H1 (cell line): ENCODE data around the gene ATP5F1E. TPM values are rescaled to one million over a fixed set of nuclear protein-coding genes. Genes with fewer than 3 reads are reported as not detected.

Experiments
- CTCF ChIA-PET: fragments of 300-600 bp; sonication (Branson Sonifier 250); formaldehyde crosslinking; loops from one replicate; lab custom pipeline; 2021; ENCODE audit not compliant: partially characterized antibody; lab: Charles Lee
- POLR2A ChIA-PET: fragments of 300-600 bp; sonication (Branson Sonifier 250); formaldehyde crosslinking; loops from one replicate; lab custom pipeline; 2021; ENCODE audit warnings: inconsistent platforms; ENCODE audit not compliant: partially characterized antibody; lab: Charles Lee
- DNase-seq, 2 experiments: peaks; one replicate each; pipeline versions ENCODE4 v3.0.0 to v3.0.0-alpha.2; 2010 to 2022; ENCODE audit warnings: low spot score in 2 of 2, low read depth in 1 of 2, mixed read lengths in 1 of 2
- FAIRE-seq: peaks from 2 replicates; lab custom pipeline; 2011; peaks lifted over from hg19 to GRCh38; lab: Jason Lieb, UNC
- H2AFZ ChIP-seq: 2 replicates; pipeline ENCODE4 v1.8.1; 2012; ENCODE audit warnings: low read length, inconsistent platforms
- H2AK5ac ChIP-seq: 2 replicates; pipeline ENCODE4 v1.6.1; 2013; ENCODE audit warnings: low read depth, low read length
- H2BK120ac ChIP-seq: replicated peaks from 2 replicates; pipeline ENCODE3; 2013; ENCODE audit warnings: low read depth, low read length, inconsistent platforms
- H2BK12ac ChIP-seq: 2 replicates; pipeline ENCODE4 v1.6.1; 2013; ENCODE audit warnings: low read depth, low read length
- H2BK15ac ChIP-seq: 2 replicates; pipeline ENCODE4 v1.6.1; 2013; ENCODE audit warnings: low read length
- H2BK20ac ChIP-seq: 2 replicates; pipeline ENCODE4 v1.6.1; 2013; ENCODE audit warnings: low read length
- H2BK5ac ChIP-seq: 2 replicates; pipeline ENCODE4 v1.6.1; 2013; ENCODE audit warnings: low read depth, low read length
- H3K14ac ChIP-seq: 2 replicates; pipeline ENCODE4 v1.6.1; 2013; ENCODE audit warnings: inconsistent platforms; ENCODE audit not compliant: insufficient read length
- H3K18ac ChIP-seq: 2 replicates; pipeline ENCODE4 v1.6.1; 2013; ENCODE audit warnings: low read length; ENCODE audit errors: extremely low read depth
- H3K23ac ChIP-seq: 2 replicates; pipeline ENCODE4 v1.6.1; 2013; ENCODE audit warnings: inconsistent platforms; ENCODE audit not compliant: insufficient read length
- H3K23me2 ChIP-seq: 2 replicates; pipeline ENCODE4 v1.6.1; 2013; ENCODE audit warnings: low read depth, low read length
- H3K27ac ChIP-seq: 2 replicates; pipeline ENCODE4 v1.6.1; 2011; ENCODE audit warnings: low read depth, low read length, inconsistent platforms
- H3K27me3 ChIP-seq, 4 experiments: replicated peaks in 1 of 4; 1 replicate in 1 of 4; 2 replicates in 3 of 4; pipeline versions ENCODE4 v1.6.1 to v1.8.1; 2011 to 2013; ENCODE audit warnings: low read length in 3 of 4, mild to moderate bottlenecking in 3 of 4, inconsistent platforms in 2 of 4, mixed read lengths in 2 of 4, moderate library complexity in 1 of 4; ENCODE audit not compliant: control insufficient read depth in 3 of 4, insufficient read depth in 3 of 4; ENCODE audit errors: extremely low read depth in 1 of 4
- H3K36me3 ChIP-seq, 4 experiments: 2 replicates each; pipeline versions ENCODE4 v1.6.1 to v1.8.1; 2011 to 2013; ENCODE audit warnings: mild to moderate bottlenecking in 4 of 4, low read length in 3 of 4, moderate library complexity in 2 of 4, control low read depth in 1 of 4, inconsistent platforms in 1 of 4; ENCODE audit not compliant: insufficient read depth in 4 of 4, control insufficient read depth in 2 of 4
- H3K4ac ChIP-seq: replicated peaks from 2 replicates; pipeline ENCODE3; 2013; ENCODE audit warnings: low read length, low read depth, mixed read lengths, inconsistent platforms; ENCODE audit not compliant: insufficient read length
- H3K4me1 ChIP-seq, 4 experiments: replicated peaks in 1 of 4; 1 replicate in 1 of 4; 2 replicates in 3 of 4; pipeline versions ENCODE4 v1.6.1 to v1.8.1; 2011 to 2013; ENCODE audit warnings: low read length in 3 of 4, inconsistent platforms in 2 of 4, mixed read lengths in 1 of 4; ENCODE audit not compliant: insufficient read depth in 4 of 4, control insufficient read depth in 3 of 4
- H3K4me2 ChIP-seq, 2 experiments: 2 replicates each; pipeline versions ENCODE4 v1.6.1 to v1.8.1; 2011 to 2013; ENCODE audit warnings: low read depth in 2 of 2, low read length in 2 of 2, control low read depth in 1 of 2, inconsistent platforms in 1 of 2, mild to moderate bottlenecking in 1 of 2; ENCODE audit not compliant: insufficient read depth in 1 of 2
- H3K4me3 ChIP-seq, 4 experiments: fragments of 200-600, 300-600 bp in 1 of 4; sonication (generic), shearing (Covaris generic), sonication (Bioruptor Twin) in 1 of 4; 2 replicates each; pipeline versions ENCODE4 v1.5.1 to v1.8.1; 2011 to 2016; ENCODE audit warnings: low read length in 4 of 4, low read depth in 3 of 4, control low read depth in 2 of 4, inconsistent platforms in 2 of 4, mild to moderate bottlenecking in 2 of 4, mixed read lengths in 1 of 4, moderate library complexity in 1 of 4; ENCODE audit not compliant: insufficient read depth in 2 of 4; ENCODE audit errors: extremely low read depth in 1 of 4
- H3K56ac ChIP-seq: replicated peaks from 2 replicates; pipeline ENCODE3; 2013; ENCODE audit warnings: low read depth, mild to moderate bottlenecking, mixed read lengths, low read length, inconsistent platforms; ENCODE audit not compliant: insufficient read length
- H3K79me1 ChIP-seq: 2 replicates; pipeline ENCODE4 v1.6.1; 2013; ENCODE audit warnings: low read depth, low read length, control low read depth
- H3K79me2 ChIP-seq, 2 experiments: 2 replicates each; pipeline versions ENCODE4 v1.6.1 to v1.8.1; 2012 to 2013; ENCODE audit warnings: low read length in 2 of 2, mild to moderate bottlenecking in 2 of 2, inconsistent platforms in 1 of 2; ENCODE audit not compliant: insufficient read depth in 2 of 2, control insufficient read depth in 1 of 2
- H3K9ac ChIP-seq, 4 experiments: replicated peaks in 1 of 4; 1 replicate in 1 of 4; 2 replicates in 3 of 4; pipeline versions ENCODE4 v1.6.1 to v1.8.1; 2011 to 2013; ENCODE audit warnings: low read depth in 3 of 4, low read length in 3 of 4, control low read depth in 2 of 4, mild to moderate bottlenecking in 2 of 4, moderate library complexity in 2 of 4, inconsistent platforms in 1 of 4; ENCODE audit errors: extremely low read depth in 1 of 4
- H3K9me3 ChIP-seq, 2 experiments: 2 replicates each; pipeline versions ENCODE4 v1.6.1 to v1.8.1; 2012 to 2013; ENCODE audit warnings: mild to moderate bottlenecking in 2 of 2, moderate library complexity in 2 of 2, control low read depth in 1 of 2, inconsistent platforms in 1 of 2, low read depth in 1 of 2, low read length in 1 of 2, mixed read lengths in 1 of 2; ENCODE audit not compliant: insufficient read depth in 2 of 2
- H4K20me1 ChIP-seq, 2 experiments: replicated peaks in 1 of 2; 2 replicates each; pipeline versions ENCODE3 to v1.8.1; 2011 to 2013; ENCODE audit warnings: inconsistent platforms in 2 of 2, low read length in 2 of 2, mild to moderate bottlenecking in 1 of 2; ENCODE audit not compliant: insufficient read depth in 2 of 2, control insufficient read depth in 1 of 2
- H4K5ac ChIP-seq: 2 replicates; pipeline ENCODE4 v1.6.1; 2013; ENCODE audit warnings: low read length, low read depth, mixed read lengths, inconsistent platforms; ENCODE audit not compliant: insufficient read length
- H4K8ac ChIP-seq: 2 replicates; pipeline ENCODE4 v1.8.0; 2013; ENCODE audit warnings: mild to moderate bottlenecking, moderate library complexity, low read length, inconsistent platforms; ENCODE audit not compliant: insufficient read depth; ENCODE audit errors: extremely low read depth
- H4K91ac ChIP-seq: replicated peaks from 2 replicates; pipeline ENCODE3; 2013; ENCODE audit warnings: low read length, mixed read lengths, inconsistent platforms; ENCODE audit not compliant: insufficient read length
- BCL11A ChIP-seq, 2 experiments: IDR thresholded peaks; one replicate each; pipeline ENCODE4 v1.6.1; 2011; ENCODE audit warnings: low read depth in 2 of 2, low read length in 2 of 2, mild to moderate bottlenecking in 2 of 2
- CHD2 ChIP-seq: IDR thresholded peaks from 2 replicates; pipeline ENCODE4 v1.6.1; 2012; ENCODE audit warnings: low read length, improper control_type of control experiment
- CREB1 ChIP-seq: IDR thresholded peaks from 2 replicates; pipeline ENCODE4 v1.6.1; 2012; ENCODE audit warnings: inconsistent platforms
- EZH2 ChIP-seq: fragments of 200-600 bp; sonication (generic); IDR thresholded peaks from 2 replicates; pipeline ENCODE4 v1.7.1; 2012; ENCODE audit warnings: low read depth, mild to moderate bottlenecking, moderate library complexity, low read length, inconsistent platforms; ENCODE audit not compliant: severe bottlenecking
- FOSL1 ChIP-seq: IDR thresholded peaks from 2 replicates; pipeline ENCODE4 v1.6.1; 2011; ENCODE audit warnings: mild to moderate bottlenecking, low read depth, low read length, moderate library complexity; ENCODE audit not compliant: insufficient read depth
- GTF2F1 ChIP-seq: IDR thresholded peaks from 2 replicates; pipeline ENCODE4 v1.6.1; 2012; ENCODE audit warnings: low read depth, low read length, improper control_type of control experiment, borderline replicate concordance
- MAFK ChIP-seq: IDR thresholded peaks from 2 replicates; pipeline ENCODE4 v1.6.1; 2012; ENCODE audit warnings: low read depth, mild to moderate bottlenecking, improper control_type of control experiment, low read length
- NANOG ChIP-seq: IDR thresholded peaks from 2 replicates; pipeline ENCODE4 v1.6.1; 2011; ENCODE audit warnings: low read length, low read depth, mild to moderate bottlenecking, inconsistent platforms; ENCODE audit not compliant: insufficient read depth, poor library complexity, severe bottlenecking
- RNF2 ChIP-seq: fragments of 200-900, 300-1000 bp; sonication (generic); IDR thresholded peaks from 2 replicates; pipeline ENCODE4 v1.7.1; 2016; ENCODE audit warnings: borderline replicate concordance, low read depth, mild to moderate bottlenecking, antibody characterized with exemption, low read length; ENCODE audit not compliant: poor library complexity, severe bottlenecking; ENCODE audit errors: missing control alignments
- RXRA ChIP-seq: IDR thresholded peaks from 2 replicates; pipeline ENCODE4 v1.6.1; 2011; ENCODE audit warnings: low read depth, mild to moderate bottlenecking, low read length, moderate library complexity; ENCODE audit not compliant: insufficient read depth
- TAF1 ChIP-seq: IDR thresholded peaks from 2 replicates; pipeline ENCODE4 v1.6.1; 2011; ENCODE audit warnings: mild to moderate bottlenecking, low read depth, low read length
- TAF7 ChIP-seq: optimal IDR thresholded peaks from 2 replicates; pipeline ENCODE3; 2011; ENCODE audit warnings: low read depth, mild to moderate bottlenecking, inconsistent platforms, low read length, moderate library complexity, borderline replicate concordance
- WGBS, 2 experiments: shearing (Covaris generic) in 1 of 2; methylation state at CpG; one replicate each; pipeline versions ENCODE4 v1.1.6 to v1.1.7; 2013 to 2015; ENCODE audit warnings: low lambda C conversion rate in 2 of 2, mixed read lengths in 2 of 2, inconsistent platforms in 1 of 2, low coverage in 1 of 2, missing lambda C conversion rate in 1 of 2; ENCODE audit not compliant: insufficient replicate concordance in 2 of 2, insufficient coverage in 1 of 2, insufficient read length in 1 of 2; ENCODE audit errors: extremely low coverage in 1 of 2, missing lambda C conversion rate in 1 of 2; 5-methylcytosine and 5-hydroxymethylcytosine counted together
- polyA plus RNA-seq, 7 experiments: library from polyadenylated mRNA; depleted of rRNA in 3 of 7; stranded (reverse) in 5 of 7; unstranded in 2 of 7; fragments of >200 nt in 5 of 7; fragments of 200-250 nt in 2 of 7; gene quantifications; 1 replicate in 5 of 7; 2 replicates in 1 of 7; 4 replicates in 1 of 7; pipeline versions ENCODE4 v1.2.1 to v1.2.3, GENCODE V29; 2011 to 2013; ENCODE audit warnings: missing spikeins in 2 of 7, mixed read lengths in 2 of 7
- total RNA-seq: library from RNA; stranded (reverse); fragmentation: NEBNext Ultra II Directional; extraction: Animal tissue kit (Norgen Biotek cat#: 25700); gene quantifications from 2 replicates; pipeline ENCODE4 v1.2.1, GENCODE V29; 2021
- TF ChIP-seq, protein P1 (sequence below): IDR thresholded peaks from 2 replicates; pipeline ENCODE4 v1.6.1; 2011; ENCODE audit warnings: low read length, improper control_type of control experiment

Gene ATP5F1E
- total and polyA plus RNA-seq, 2 of the 8 experiments (the other 6 are each of a cell fraction or from before 2014, with no cell fraction given), result 15.7 to 47.8 TPM

DNA sequence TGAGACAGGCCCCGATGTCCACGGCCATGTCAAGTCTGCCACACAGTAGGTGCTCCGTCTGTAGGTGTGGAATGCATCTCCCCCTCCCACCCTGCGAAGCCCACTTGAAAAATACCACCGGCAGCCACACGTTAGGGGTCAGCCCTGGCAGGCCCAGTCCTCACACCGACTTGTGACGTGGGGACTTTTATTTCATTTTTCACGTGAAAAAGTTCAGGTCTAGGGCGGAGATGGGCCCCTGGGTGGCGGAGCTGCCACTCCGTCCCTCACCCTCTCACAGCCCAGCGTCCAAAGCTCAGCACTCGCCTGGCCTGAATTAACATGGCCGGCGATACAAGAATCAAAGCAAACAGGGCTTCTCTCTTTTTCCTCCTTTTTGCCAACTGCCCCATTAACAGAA lies 16.7 kb downstream of the ATP5F1E start:
- Histone ChIP-seq H2BK20ac (no peak overlapping the region), H2AK5ac (no peak overlapping the region), H2BK120ac (no peak overlapping the region), H3K4me1 (peaks cover 0 to 4% (median 0%) of the 10 kb centered on the region in 4 experiments; a peak in 1 of 7 replicates), H3K36me3 (no peaks in the 10 kb centered on the region), H4K91ac (no peak overlapping the region), H4K5ac (no peak overlapping the region), H3K27ac (no peak overlapping the region), H3K9ac (no peak overlapping the region), H4K8ac (peak overlapping the region; percentile 65; the same call in 1 of the 2 replicates), H2BK15ac (no peak overlapping the region), H4K20me1 (no peaks in the 10 kb centered on the region), H3K79me2 (no peaks in the 10 kb centered on the region), H3K56ac (no peak overlapping the region), H3K4me2 (no peak overlapping the region), H2BK12ac (no peak overlapping the region), H3K4me3 (no peak overlapping the region), H3K79me1 (no peaks in the 10 kb centered on the region), H3K27me3 (no peaks in the 10 kb centered on the region; a peak in 3 of 7 replicates), H3K23ac (no peak overlapping the region), H3K18ac (no peak overlapping the region), H2BK5ac (no peak overlapping the region), H3K14ac (no peak overlapping the region), H3K23me2 (no peaks in the 10 kb centered on the region), H3K4ac (no peak overlapping the region), H3K9me3 (no peaks in the 10 kb centered on the region), H2AFZ (no peak overlapping the region)
- ChIA-PET CTCF (interaction anchor here (0.9 to 1.5 kb wide), 4 partner anchors 9 to 389 kb away, joined by 3 to 4 read pairs (median 4); no protein-coding TSS in a partner anchor), POLR2A (interaction anchor here (0.8 to 1.0 kb wide), 2 partner anchors 10 to 33 kb away, joined by 3 read pairs; no protein-coding TSS in a partner anchor)
- 83% methylated on average over 14 of the region's 16 CpGs; no CpG with 5 or more reads in 1 of the 2 experiments for WGBS, 2 experiments
- FAIRE-seq, result no peak
- DNase-seq, result no peak
- TF ChIP-seq BCL11A (IDR thresholded peaks at IDR 0.05; ENCODE audit: low read depth in 2 of 2, low read length in 2 of 2), result no peak
- TF ChIP-seq TAF7, result no peak
- no peak for TF ChIP-seq NANOG
- no peak for TF ChIP-seq RXRA
- TF ChIP-seq CHD2, result no peak
- no peak for TF ChIP-seq EZH2
- no peak for TF ChIP-seq MAFK
- TF ChIP-seq RNF2, result no peak
- TF ChIP-seq, protein P1, sequence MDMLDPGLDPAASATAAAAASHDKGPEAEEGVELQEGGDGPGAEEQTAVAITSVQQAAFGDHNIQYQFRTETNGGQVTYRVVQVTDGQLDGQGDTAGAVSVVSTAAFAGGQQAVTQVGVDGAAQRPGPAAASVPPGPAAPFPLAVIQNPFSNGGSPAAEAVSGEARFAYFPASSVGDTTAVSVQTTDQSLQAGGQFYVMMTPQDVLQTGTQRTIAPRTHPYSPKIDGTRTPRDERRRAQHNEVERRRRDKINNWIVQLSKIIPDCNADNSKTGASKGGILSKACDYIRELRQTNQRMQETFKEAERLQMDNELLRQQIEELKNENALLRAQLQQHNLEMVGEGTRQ, result no peak
- no peak for TF ChIP-seq CREB1
- no peak for TF ChIP-seq FOSL1
- no peak for TF ChIP-seq GTF2F1
- no peak for TF ChIP-seq TAF1
